Activated naive CD4-positive, alpha-beta T cell treated with anti-CD3 and anti-CD28 coated beads, Interleukin-2, amount 50 U/mL, for 24 hours (primary cell): ENCODE data around the gene TMEM131L.
A peak's percentile ranks its signal among the peaks of the same experiment; 100 is the strongest.

Source experiments
- H3K27ac Mint-ChIP-seq: one replicate; pipeline ENCODE4 v1.8.0; 2021; ENCODE audit warnings: mild to moderate bottlenecking, mixed read lengths
- H3K27me3 Mint-ChIP-seq: one replicate; pipeline ENCODE4 v1.8.0; 2021; ENCODE audit warnings: mixed read lengths
- H3K36me3 Mint-ChIP-seq: one replicate; pipeline ENCODE4 v1.8.0; 2021; ENCODE audit warnings: mixed read lengths
- H3K4me1 Mint-ChIP-seq: one replicate; pipeline ENCODE4 v1.8.0; 2021; ENCODE audit warnings: mixed read lengths
- H3K4me3 Mint-ChIP-seq: one replicate; pipeline ENCODE4 v1.8.0; 2021; ENCODE audit warnings: mild to moderate bottlenecking, mixed read lengths
- H3K9me3 Mint-ChIP-seq: one replicate; pipeline ENCODE4 v1.8.0; 2021; ENCODE audit warnings: mixed read lengths

The TMEM131L gene

GRCh38 chr4:153572609-153573008 is 106.4 kb downstream of the TMEM131L start:
- Mint-ChIP-seq H3K9me3 (no peaks in the 10 kb centered on the region), H3K27me3 (no peaks in the 10 kb centered on the region), H3K36me3 (peaks cover 12% of the 10 kb centered on the region), H3K4me3 (peak overlapping the region; percentile 12), H3K4me1 (peaks cover 90% of the 10 kb centered on the region), H3K27ac (peak overlapping the region; percentile 48)

DNA sequence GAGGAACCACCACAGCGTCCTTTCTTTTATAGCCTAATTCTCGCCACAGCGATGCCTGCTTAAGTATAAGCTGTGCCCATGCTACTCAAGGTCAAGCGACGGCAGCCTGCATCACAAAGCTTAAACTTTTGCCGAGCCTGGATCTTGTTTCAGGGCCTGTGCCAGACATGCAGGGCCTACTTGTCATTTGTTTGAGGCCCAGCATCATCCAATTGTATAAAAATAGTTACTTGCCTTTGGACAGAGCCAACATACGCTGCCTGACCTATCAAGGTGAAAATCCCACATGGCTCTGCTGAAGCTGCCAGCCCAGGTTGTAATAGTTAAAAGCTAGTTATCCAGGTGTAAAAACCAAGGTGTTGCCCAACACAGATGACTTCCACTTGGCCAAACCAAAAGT is 107.1 kb downstream of the TMEM131L start:
- peaks cover 89% of the 10 kb centered on the region for H3K4me1 Mint-ChIP-seq
- no peaks in the 10 kb centered on the region for H3K9me3 Mint-ChIP-seq
- H3K27me3 Mint-ChIP-seq: no peaks in the 10 kb centered on the region
- peak overlapping the region; percentile 12 for H3K4me3 Mint-ChIP-seq
- peak overlapping the region; percentile 48 for H3K27ac Mint-ChIP-seq
- peaks cover 14% of the 10 kb centered on the region for H3K36me3 Mint-ChIP-seq

DNA sequence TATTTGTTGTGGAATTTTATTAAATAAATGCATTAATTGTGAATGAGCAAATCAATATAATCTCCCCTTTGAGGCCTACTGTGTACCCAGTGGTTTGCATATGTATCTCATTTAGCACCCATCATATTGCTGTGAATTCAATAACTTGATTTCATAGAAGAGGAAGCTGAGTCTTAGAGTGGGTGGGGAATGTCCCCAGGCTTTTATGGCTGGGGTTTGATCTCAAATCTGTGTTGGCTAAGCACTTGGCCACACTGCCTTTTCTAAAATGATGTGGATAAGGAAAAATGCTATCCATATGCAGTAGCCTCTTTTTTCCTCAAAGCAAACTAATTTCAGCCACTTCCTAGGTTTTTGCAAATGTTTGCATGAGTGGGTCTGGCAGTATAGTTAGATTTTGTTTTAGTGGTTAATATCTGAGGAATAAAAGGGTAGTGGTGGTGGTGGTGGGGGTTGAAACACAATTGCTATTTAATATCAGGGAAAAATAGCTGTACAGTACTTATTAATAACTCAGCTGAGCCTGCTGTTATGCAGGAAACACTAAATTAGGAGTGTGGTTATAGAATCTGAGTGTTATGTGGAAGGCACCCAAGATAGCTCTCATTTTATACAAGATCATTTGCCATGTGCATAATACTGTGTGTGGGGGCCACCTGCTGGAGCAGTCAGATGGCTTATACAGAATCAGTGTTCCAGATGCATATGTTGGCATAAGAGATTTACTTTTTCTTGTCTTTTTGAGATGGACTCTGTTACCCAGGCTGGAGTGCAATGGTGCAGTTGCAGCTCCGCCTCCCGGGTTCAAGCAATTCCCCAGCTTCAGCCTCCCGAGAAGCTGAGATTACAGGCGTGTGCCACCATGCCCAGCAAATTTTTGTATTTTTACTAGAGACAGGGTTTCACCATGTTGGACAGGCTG is 108.0 kb downstream of the TMEM131L start:
- Mint-ChIP-seq H3K36me3 (peaks cover 13% of the 10 kb centered on the region), H3K4me3 (peak overlapping the region; percentile 47), H3K27ac (peak overlapping the region; percentile 48), H3K9me3 (no peaks in the 10 kb centered on the region), H3K27me3 (no peaks in the 10 kb centered on the region), H3K4me1 (peaks cover 80% of the 10 kb centered on the region)

DNA sequence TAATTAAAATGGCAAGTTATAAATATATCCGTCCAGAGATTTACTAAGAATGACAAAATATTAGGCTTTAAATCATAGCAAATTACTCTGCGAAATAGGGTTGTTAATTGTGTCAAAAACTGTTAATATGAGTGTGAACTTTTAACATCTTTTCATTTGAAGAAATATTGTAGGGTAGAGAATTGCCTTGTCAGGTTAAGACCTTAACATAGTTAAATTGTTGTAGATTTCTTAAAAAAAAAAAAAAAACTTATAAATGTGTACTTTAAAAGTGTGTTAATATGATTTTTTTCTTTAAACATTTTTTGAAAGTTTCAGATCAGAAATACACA is 110.2 kb downstream of the TMEM131L start:
- Mint-ChIP-seq H3K4me1 (peaks cover 74% of the 10 kb centered on the region), H3K36me3 (peaks cover 16% of the 10 kb centered on the region), H3K27me3 (no peaks in the 10 kb centered on the region), H3K9me3 (no peaks in the 10 kb centered on the region), H3K4me3 (no peak overlapping the region), H3K27ac (peak overlapping the region; percentile 53)

DNA sequence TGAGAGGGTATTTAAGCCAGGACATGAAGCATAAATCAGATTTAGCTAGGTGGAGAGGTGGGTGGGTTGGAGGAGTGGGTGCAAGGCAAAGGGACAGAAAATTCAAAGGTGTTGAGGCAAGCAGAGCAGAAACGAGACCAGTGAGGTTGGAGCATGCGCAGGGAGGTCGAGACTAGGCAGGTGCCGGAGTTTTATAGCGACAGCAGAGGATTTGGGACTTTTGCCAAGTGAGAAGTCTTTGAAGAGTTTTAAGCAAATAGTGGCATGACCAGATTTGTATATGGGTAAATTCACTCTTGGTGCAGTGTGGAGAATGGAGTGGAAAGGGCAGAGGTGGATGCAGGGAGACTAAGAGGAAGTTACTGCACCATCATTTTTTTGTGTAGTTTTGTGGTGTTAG is 110.9 kb downstream of the TMEM131L start:
- Mint-ChIP-seq H3K4me3 (no peak overlapping the region), H3K4me1 (peaks cover 70% of the 10 kb centered on the region), H3K27ac (peak overlapping the region; percentile 66)

GRCh38 chr4:153579410-153579809 is 113.2 kb downstream of the TMEM131L start:
- Mint-ChIP-seq H3K4me3 (no peak overlapping the region), H3K4me1 (peaks cover 68% of the 10 kb centered on the region), H3K27ac (no peak overlapping the region), H3K9me3 (no peaks in the 10 kb centered on the region), H3K27me3 (no peaks in the 10 kb centered on the region), H3K36me3 (peaks cover 11% of the 10 kb centered on the region)

More for the DNA sequence above, 110.9 kb downstream of the TMEM131L start:
- peaks cover 14% of the 10 kb centered on the region for H3K36me3 Mint-ChIP-seq
- H3K9me3 Mint-ChIP-seq: no peaks in the 10 kb centered on the region
- H3K27me3 Mint-ChIP-seq: no peaks in the 10 kb centered on the region

- Mint-ChIP-seq H3K27ac (peak overlapping the region; percentile 81), H3K4me3 (no peak overlapping the region), H3K36me3 (peaks cover 11% of the 10 kb centered on the region), H3K9me3 (no peaks in the 10 kb centered on the region), H3K4me1 (peaks cover 70% of the 10 kb centered on the region), H3K27me3 (no peaks in the 10 kb centered on the region)
Observed at GRCh38 chr4:153579872-153580271, 113.7 kb downstream of the TMEM131L start.

- H3K9me3 Mint-ChIP-seq: no peaks in the 10 kb centered on the region
- H3K4me1 Mint-ChIP-seq: peaks cover 47% of the 10 kb centered on the region
- no peaks in the 10 kb centered on the region for H3K27me3 Mint-ChIP-seq
- no peak overlapping the region for H3K4me3 Mint-ChIP-seq
- peaks cover 10% of the 10 kb centered on the region for H3K36me3 Mint-ChIP-seq
- H3K27ac Mint-ChIP-seq: peak overlapping the region; percentile 65
Observed at GRCh38 chr4:153582954-153583702, 117.0 kb downstream of the TMEM131L start.

GRCh38 chr4:153585026-153585425 is 118.9 kb downstream of the TMEM131L start:
- Mint-ChIP-seq H3K9me3 (no peaks in the 10 kb centered on the region), H3K36me3 (peaks cover 18% of the 10 kb centered on the region), H3K27me3 (no peaks in the 10 kb centered on the region), H3K4me1 (peaks cover 52% of the 10 kb centered on the region), H3K27ac (peak overlapping the region; percentile 52), H3K4me3 (no peak overlapping the region)

DNA sequence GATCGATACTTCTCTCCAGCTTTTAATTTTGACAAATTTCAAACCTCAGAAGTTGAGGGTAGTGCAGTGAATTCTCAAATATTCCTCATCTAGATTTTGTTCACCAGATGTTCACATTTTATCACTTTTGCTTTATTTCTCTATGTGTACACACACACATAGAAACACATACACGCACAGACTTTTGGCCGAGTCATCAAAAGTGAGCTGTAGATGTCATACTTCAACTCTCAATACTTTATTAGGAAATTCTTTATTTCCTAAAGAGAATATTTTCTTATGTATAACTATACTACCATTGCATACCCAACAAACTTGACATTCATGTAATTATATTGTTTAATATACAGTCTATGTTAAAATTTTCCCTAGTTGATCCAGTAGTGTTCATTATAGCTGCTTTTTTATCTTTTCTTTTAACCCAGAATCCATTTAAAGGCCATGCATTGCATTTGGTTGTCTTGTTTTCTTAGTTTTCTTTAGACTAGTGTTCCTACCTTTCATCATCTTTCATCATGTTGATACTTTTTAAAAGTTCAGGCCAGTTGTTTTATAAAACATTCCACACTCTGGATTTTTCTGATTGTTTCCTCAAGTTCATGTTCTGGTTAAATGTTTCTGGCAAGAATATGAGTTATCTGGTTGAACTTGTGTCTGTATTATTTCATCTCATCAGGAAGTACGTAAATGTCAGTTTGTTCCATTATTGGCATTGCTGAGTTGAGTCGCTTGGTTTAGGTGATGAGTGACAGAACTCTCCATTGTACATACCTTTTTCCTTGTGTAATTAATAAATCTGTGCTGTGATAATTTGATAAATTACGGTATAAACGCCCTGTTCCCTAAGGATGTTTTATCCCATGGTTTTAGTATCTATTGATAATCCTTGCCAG is 123.8 kb downstream of the TMEM131L start:
- peak overlapping the region; percentile 49 for H3K27ac Mint-ChIP-seq
- H3K36me3 Mint-ChIP-seq: peaks cover 21% of the 10 kb centered on the region

DNA sequence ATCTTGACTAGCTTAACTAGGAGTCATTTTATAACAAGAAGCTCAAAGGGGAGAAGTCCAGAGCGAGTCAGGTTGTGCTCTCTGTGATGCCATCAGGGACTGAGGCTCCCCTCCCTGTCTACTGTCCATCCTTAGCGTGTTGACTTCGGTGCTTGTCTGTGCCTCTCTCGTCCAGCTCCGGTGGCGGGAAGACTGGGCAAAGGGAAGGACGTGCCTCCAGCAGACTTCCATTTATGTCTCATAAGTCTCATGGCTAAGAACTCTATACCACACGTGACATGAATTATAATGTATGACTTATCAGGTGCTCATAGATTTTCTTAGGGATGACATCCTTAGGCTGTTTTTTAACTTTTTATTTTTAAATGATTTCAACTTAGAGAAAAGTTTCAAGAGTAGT is 125.3 kb downstream of the TMEM131L start:
- H3K36me3 Mint-ChIP-seq: peaks cover 26% of the 10 kb centered on the region
- no peak overlapping the region for H3K4me3 Mint-ChIP-seq
- no peak overlapping the region for H3K27ac Mint-ChIP-seq
- no peaks in the 10 kb centered on the region for H3K27me3 Mint-ChIP-seq
- H3K9me3 Mint-ChIP-seq: no peaks in the 10 kb centered on the region
- H3K4me1 Mint-ChIP-seq: peaks cover 35% of the 10 kb centered on the region

More for the DNA sequence above, 123.8 kb downstream of the TMEM131L start:
- H3K4me3 Mint-ChIP-seq: no peak overlapping the region
- peaks cover 30% of the 10 kb centered on the region for H3K4me1 Mint-ChIP-seq
- H3K27me3 Mint-ChIP-seq: no peaks in the 10 kb centered on the region
- no peaks in the 10 kb centered on the region for H3K9me3 Mint-ChIP-seq

DNA sequence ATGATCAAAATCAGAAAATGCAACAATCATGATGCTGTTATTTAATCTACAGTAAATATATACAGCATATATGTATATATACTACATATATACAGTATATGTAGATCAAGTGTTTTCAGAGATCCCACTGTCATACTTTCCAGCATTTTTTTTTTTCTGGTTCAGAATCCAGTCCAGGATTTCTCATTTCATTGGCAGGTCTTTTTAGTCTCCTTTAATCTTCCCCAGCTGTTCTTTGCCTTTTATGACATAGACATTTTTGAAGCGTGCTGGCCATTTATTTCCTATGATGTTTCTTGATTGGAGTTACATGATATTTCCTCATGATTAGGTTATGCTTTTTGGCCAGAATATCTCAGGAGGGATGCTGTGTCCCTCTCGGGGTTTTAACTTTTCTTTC is 125.9 kb downstream of the TMEM131L start:
- peaks cover 26% of the 10 kb centered on the region for H3K36me3 Mint-ChIP-seq
- H3K4me1 Mint-ChIP-seq: peaks cover 38% of the 10 kb centered on the region

GRCh38 chr4:153593161-153593560 is 127.0 kb downstream of the TMEM131L start:
- Mint-ChIP-seq H3K27me3 (no peaks in the 10 kb centered on the region), H3K36me3 (peaks cover 25% of the 10 kb centered on the region), H3K4me1 (peaks cover 34% of the 10 kb centered on the region)

More for the DNA sequence above, 125.9 kb downstream of the TMEM131L start:
- Mint-ChIP-seq H3K4me3 (no peak overlapping the region), H3K27me3 (no peaks in the 10 kb centered on the region), H3K27ac (peak overlapping the region; percentile 41), H3K9me3 (no peaks in the 10 kb centered on the region)

DNA sequence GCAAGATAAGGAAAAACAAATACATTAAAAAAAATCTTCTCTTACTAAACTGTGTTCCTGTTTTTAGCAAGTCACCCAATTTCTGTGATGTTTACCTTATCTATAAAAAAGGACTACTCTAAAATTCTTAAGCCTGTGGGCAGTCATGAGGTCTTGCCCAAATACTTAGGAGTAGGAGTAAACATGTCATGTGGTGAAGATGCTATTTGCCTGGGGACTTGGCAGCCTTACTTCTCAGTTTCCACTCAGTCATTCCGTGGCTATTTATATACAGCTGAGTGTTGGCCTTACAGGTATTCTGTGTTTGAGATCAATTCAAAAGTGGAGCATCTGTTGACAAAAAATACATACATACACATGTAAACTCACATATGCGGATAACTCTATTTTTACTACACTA is 128.1 kb downstream of the TMEM131L start:
- Mint-ChIP-seq H3K9me3 (no peaks in the 10 kb centered on the region), H3K27me3 (no peaks in the 10 kb centered on the region), H3K4me3 (no peak overlapping the region), H3K36me3 (peaks cover 26% of the 10 kb centered on the region), H3K27ac (no peak overlapping the region), H3K4me1 (peaks cover 28% of the 10 kb centered on the region)

More at GRCh38 chr4:153593161-153593560, 127.0 kb downstream of the TMEM131L start:
- no peak overlapping the region for H3K4me3 Mint-ChIP-seq
- H3K9me3 Mint-ChIP-seq: no peaks in the 10 kb centered on the region
- peak overlapping the region; percentile 65 for H3K27ac Mint-ChIP-seq
